ENCODE measurements around the gene SPINT1.

The SPINT1 gene

DNA sequence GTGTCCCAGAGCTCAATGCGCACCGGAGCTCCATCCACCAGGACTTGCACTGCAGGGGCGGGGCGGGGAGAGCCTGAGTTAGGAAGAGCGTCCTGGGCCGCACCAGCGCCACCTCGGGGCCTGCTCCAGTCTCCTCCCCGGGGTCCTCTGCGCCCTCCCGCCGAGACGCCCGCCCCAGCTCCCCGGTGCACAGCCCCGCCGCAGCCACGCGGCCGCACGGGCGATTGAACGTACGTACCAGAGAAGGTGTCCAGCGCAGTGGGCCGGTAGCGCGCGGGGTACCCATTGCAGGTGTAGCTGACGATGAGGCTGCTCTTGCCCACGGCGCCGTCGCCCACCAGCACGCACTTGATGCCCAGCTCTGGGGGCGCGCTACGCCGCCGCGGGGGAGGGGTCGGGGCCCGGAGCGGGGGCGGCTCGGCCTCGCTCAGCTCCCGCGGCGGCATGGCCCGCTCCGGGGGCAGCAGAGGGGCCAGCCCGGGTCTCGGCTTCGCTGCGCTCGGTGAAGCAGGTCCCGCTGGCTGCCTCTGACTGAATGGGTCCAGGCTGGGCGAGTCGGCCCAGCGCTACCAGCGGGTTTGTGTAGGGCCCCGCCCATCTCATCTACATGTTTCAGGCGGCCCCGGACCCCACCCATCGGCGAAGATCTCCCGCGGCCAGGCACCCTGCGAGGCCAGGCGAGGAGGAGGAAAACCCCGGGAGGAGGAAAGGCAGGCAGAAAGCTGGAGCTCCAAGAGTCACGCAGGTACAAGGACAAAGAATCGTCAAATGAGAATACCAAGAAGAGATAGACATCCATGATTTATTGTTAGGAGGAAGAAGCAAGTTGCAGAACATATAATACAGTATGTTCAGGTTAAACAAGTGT lies 30.1 kb downstream of the SPINT1 start, which contains the start of gene RHOV:
Gene RHOV, minus strand, starts transcription at position 541 of the 868 bp plus-strand sequence. Its CDS starts 95 bp downstream, at position 446.
- peak within 1 kb of the TSS; percentile 78 for H3K4me3 ChIP-seq (replicated peaks; ENCODE audit: low read depth, low read length)
- no peaks in the 10 kb centered on the region for H3K27me3 ChIP-seq (replicated peaks; ENCODE audit: control insufficient read depth, insufficient read depth, low read length)
- TF ChIP-seq, protein P1, sequence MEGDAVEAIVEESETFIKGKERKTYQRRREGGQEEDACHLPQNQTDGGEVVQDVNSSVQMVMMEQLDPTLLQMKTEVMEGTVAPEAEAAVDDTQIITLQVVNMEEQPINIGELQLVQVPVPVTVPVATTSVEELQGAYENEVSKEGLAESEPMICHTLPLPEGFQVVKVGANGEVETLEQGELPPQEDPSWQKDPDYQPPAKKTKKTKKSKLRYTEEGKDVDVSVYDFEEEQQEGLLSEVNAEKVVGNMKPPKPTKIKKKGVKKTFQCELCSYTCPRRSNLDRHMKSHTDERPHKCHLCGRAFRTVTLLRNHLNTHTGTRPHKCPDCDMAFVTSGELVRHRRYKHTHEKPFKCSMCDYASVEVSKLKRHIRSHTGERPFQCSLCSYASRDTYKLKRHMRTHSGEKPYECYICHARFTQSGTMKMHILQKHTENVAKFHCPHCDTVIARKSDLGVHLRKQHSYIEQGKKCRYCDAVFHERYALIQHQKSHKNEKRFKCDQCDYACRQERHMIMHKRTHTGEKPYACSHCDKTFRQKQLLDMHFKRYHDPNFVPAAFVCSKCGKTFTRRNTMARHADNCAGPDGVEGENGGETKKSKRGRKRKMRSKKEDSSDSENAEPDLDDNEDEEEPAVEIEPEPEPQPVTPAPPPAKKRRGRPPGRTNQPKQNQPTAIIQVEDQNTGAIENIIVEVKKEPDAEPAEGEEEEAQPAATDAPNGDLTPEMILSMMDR (IDR thresholded peaks at IDR 0.05; ENCODE audit: insufficient read depth, low read length, poor library complexity, severe bottlenecking): peak; percentile 52
- H3K36me3 ChIP-seq (ENCODE audit: control insufficient read depth, insufficient read depth, low read length): no peaks in the 10 kb centered on the region; the same call in 1 of the 2 replicates
- peak; percentile 78 for DNase-seq (ENCODE audit: extremely low read depth, insufficient read length)

DNA sequence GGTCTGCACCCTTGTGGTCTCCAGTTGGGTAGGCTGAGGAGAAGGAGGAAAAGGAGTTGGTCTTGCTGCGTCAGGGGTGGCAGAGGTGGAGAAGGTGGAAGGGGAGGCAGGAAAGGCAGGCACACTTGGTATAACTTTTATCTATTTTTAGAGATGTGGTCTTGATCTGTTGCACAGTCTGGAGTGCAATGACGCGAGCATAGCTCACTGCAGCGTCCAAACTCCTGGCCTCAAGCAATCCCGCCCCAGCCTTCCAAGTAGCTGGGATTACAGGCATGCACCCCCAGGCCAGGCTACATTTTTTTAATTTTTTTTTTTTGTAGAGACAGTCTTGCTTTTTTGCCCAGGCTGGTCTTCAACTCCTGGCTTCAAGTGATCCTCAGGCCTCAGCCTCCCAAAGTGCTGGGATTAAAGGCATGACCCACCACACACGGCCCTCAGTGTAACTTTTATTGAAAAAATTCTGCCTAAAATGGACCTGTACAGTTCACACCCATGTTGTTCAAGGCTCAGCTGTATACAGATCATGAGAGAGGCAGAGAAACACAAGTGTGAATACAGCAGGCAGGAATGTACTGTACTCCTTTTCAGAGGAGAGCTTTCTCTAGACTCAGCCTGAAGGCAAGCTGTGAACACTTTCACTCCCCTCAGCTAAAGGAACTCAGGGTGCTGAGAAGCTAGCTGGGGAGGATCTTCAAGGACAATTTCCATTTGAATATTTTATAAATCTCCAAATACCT lies 32.3 kb downstream of the SPINT1 start:
- TF ChIP-seq, protein P1 (IDR thresholded peaks at IDR 0.05; ENCODE audit: insufficient read depth, low read length, poor library complexity, severe bottlenecking): no peak
- H3K4me3 ChIP-seq (replicated peaks; ENCODE audit: low read depth, low read length): no peak overlapping the region
- no peaks in the 10 kb centered on the region; the same call in 1 of the 2 replicates for H3K36me3 ChIP-seq (ENCODE audit: control insufficient read depth, insufficient read depth, low read length)
- no peaks in the 10 kb centered on the region for H3K27me3 ChIP-seq (replicated peaks; ENCODE audit: control insufficient read depth, insufficient read depth, low read length)
- DNase-seq (ENCODE audit: extremely low read depth, insufficient read length): no peak

DNA sequence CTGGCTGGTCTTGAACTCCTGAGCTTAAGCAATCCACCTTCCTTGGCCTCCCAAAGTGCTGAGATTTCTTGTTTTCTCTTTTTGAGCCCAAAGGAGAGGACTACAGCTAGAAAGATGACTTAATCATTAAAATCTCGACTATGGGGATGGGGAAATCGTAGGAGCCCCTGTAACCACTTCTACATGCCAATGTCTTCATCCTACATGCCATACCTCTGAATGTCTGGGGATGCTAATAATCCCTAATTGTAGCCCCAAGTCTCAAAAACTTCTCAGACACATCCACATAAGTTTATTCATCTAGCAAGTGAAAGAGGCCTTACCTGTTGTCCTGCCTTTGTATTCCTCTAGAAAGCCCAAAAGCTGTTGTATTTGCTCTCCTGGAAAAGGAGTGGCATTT lies 33.8 kb downstream of the SPINT1 start:
- no peaks in the 10 kb centered on the region for H3K36me3 ChIP-seq (ENCODE audit: control insufficient read depth, insufficient read depth, low read length)
- H3K27me3 ChIP-seq (replicated peaks; ENCODE audit: control insufficient read depth, insufficient read depth, low read length): no peaks in the 10 kb centered on the region
- DNase-seq (ENCODE audit: extremely low read depth, insufficient read length): no peak
- TF ChIP-seq, protein P1 (IDR thresholded peaks at IDR 0.05; ENCODE audit: insufficient read depth, low read length, poor library complexity, severe bottlenecking): no peak
- H3K4me3 ChIP-seq (replicated peaks; ENCODE audit: low read depth, low read length): no peak overlapping the region

DNA sequence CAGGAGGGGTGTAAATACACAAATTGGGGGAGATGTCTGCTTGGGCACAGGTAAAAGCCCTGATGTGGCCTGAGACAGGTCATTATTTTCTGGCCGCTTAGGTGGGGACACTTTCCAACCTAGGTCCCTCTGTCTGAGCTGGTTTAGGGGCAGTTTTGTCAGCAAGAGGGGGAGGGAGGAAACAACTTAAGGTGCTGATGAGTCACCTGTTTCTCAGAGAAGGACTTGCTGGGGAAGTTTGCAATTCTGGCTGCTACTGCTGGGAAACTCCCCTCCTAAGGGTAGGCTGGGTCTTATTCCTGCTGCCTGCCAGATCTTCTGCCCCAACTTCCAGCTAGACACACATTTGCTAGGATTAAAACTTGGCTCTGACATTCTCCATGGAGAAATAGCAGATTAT lies 34.9 kb downstream of the SPINT1 start:
- Histone ChIP-seq H3K36me3 (ENCODE audit: control insufficient read depth, insufficient read depth, low read length) (no peaks in the 10 kb centered on the region), H3K4me3 (replicated peaks; ENCODE audit: low read depth, low read length) (no peak overlapping the region), H3K27me3 (replicated peaks; ENCODE audit: control insufficient read depth, insufficient read depth, low read length) (no peaks in the 10 kb centered on the region)
- no peak for DNase-seq (ENCODE audit: extremely low read depth, insufficient read length)
- TF ChIP-seq, protein P1 (IDR thresholded peaks at IDR 0.05; ENCODE audit: insufficient read depth, low read length, poor library complexity, severe bottlenecking): no peak

DNA sequence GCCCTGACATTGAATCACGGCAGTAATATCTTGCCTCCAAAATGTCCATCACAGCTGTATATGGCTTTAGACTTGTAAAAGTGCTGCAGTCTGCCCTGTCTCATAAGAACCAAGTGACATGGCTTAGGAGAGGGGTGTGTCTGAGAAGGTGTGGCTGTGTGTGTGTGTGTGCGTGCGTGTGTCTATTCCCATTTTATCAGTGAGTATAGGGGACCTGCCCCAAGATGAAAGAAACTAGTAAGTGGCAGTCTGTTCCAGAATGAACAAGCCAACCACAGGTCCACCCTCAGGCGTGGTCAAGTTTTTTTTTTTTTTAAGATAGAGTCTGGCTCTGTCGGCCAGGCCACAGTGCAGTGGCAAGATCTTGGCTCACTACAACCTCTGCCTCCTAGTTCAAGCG lies 35.8 kb downstream of the SPINT1 start:
- H3K36me3 ChIP-seq (ENCODE audit: control insufficient read depth, insufficient read depth, low read length): no peaks in the 10 kb centered on the region
- TF ChIP-seq, protein P1 (IDR thresholded peaks at IDR 0.05; ENCODE audit: insufficient read depth, low read length, poor library complexity, severe bottlenecking): no peak
- H3K27me3 ChIP-seq (replicated peaks; ENCODE audit: control insufficient read depth, insufficient read depth, low read length): no peaks in the 10 kb centered on the region
- DNase-seq (ENCODE audit: extremely low read depth, insufficient read length): no peak
- no peak overlapping the region for H3K4me3 ChIP-seq (replicated peaks; ENCODE audit: low read depth, low read length)
